HL-60 (cell line): ENCODE results near the gene KDM3A.

Experiments used
- CTCF ChIP-seq: IDR thresholded peaks from one replicate; pipeline ENCODE4 v1.5.1; 2011; ENCODE audit warnings: low read length, control low read depth, inconsistent platforms; ENCODE audit not compliant: insufficient read depth
- GABPA ChIP-seq: IDR thresholded peaks from 2 replicates; pipeline ENCODE4 v1.6.1; 2012; ENCODE audit warnings: low read depth
- POLR2AphosphoS5 ChIP-seq: IDR thresholded peaks from 2 replicates; pipeline ENCODE4 v1.6.1; 2012; ENCODE audit warnings: low read depth
- TF ChIP-seq, protein P1 (sequence below): IDR thresholded peaks from 2 replicates; pipeline ENCODE4 v1.6.1; 2012; ENCODE audit warnings: low read depth; ENCODE audit not compliant: insufficient replicate concordance

GRCh38 chr2:86439879-86440630, 1.1 kb upstream of the KDM3A start:
- no peak for TF ChIP-seq CTCF
- no peak for TF ChIP-seq POLR2AphosphoS5
- TF ChIP-seq, protein P1, sequence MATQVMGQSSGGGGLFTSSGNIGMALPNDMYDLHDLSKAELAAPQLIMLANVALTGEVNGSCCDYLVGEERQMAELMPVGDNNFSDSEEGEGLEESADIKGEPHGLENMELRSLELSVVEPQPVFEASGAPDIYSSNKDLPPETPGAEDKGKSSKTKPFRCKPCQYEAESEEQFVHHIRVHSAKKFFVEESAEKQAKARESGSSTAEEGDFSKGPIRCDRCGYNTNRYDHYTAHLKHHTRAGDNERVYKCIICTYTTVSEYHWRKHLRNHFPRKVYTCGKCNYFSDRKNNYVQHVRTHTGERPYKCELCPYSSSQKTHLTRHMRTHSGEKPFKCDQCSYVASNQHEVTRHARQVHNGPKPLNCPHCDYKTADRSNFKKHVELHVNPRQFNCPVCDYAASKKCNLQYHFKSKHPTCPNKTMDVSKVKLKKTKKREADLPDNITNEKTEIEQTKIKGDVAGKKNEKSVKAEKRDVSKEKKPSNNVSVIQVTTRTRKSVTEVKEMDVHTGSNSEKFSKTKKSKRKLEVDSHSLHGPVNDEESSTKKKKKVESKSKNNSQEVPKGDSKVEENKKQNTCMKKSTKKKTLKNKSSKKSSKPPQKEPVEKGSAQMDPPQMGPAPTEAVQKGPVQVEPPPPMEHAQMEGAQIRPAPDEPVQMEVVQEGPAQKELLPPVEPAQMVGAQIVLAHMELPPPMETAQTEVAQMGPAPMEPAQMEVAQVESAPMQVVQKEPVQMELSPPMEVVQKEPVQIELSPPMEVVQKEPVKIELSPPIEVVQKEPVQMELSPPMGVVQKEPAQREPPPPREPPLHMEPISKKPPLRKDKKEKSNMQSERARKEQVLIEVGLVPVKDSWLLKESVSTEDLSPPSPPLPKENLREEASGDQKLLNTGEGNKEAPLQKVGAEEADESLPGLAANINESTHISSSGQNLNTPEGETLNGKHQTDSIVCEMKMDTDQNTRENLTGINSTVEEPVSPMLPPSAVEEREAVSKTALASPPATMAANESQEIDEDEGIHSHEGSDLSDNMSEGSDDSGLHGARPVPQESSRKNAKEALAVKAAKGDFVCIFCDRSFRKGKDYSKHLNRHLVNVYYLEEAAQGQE = no peak
- no peak for TF ChIP-seq GABPA
